Measurements from ENCODE around the gene EIF2B4. TPM values are rescaled to one million over a fixed set of nuclear protein-coding genes. Genes with fewer than 3 reads are reported as not detected.

Gene EIF2B4
- total RNA-seq, 1 experiment from 2014 or later, result 67.2 TPM

GRCh38 chr2:27379836-27380625 lies 9.9 kb upstream of the EIF2B4 start:
- Histone ChIP-seq H3K27ac (ENCODE audit: insufficient read length, low read depth, low read length) (peak overlapping the region; percentile 14), H3K4me2 (ENCODE audit: insufficient read depth, insufficient read length, low read length) (peak overlapping the region; percentile 87), H3T11ph (ENCODE audit: low read length) (no peak overlapping the region), H2AFZ (ENCODE audit: low read length) (no peak overlapping the region), H4K8ac (replicated peaks; ENCODE audit: insufficient read length, low read depth, low read length) (no peak overlapping the region), H3K18ac (ENCODE audit: insufficient read length, low read depth, low read length) (peak overlapping the region; percentile 79), H3K4me1 (ENCODE audit: insufficient read depth, low read length) (no peaks in the 10 kb centered on the region), H2AK5ac (ENCODE audit: insufficient read length, low read length) (no peak overlapping the region), H2BK5ac (ENCODE audit: insufficient read length, low read length) (no peak overlapping the region), H3K23me2 (ENCODE audit: insufficient read length, low read depth, low read length, poor library complexity, severe bottlenecking) (peaks cover 12% of the 10 kb centered on the region), H2BK12ac (ENCODE audit: insufficient read length, low read depth, low read length) (no peak overlapping the region), H3K79me2 (ENCODE audit: insufficient read depth, low read length) (no peaks in the 10 kb centered on the region), H3K9ac (ENCODE audit: extremely low read depth, insufficient read length, low read length) (peak overlapping the region; percentile 84), H4K91ac (ENCODE audit: insufficient read length, low read depth, low read length) (no peak overlapping the region), H2BK120ac (ENCODE audit: low read depth, low read length, poor library complexity, severe bottlenecking) (no peak overlapping the region), H2BK20ac (ENCODE audit: low read depth, low read length, poor library complexity, severe bottlenecking) (no peak overlapping the region), H2BK15ac (ENCODE audit: low read depth, low read length) (no peak overlapping the region), H3K56ac (ENCODE audit: insufficient read length, low read depth, low read length) (no peak overlapping the region), H3K9me3 (ENCODE audit: control insufficient read depth, low read depth, low read length) (no peaks in the 10 kb centered on the region), H4K5ac (ENCODE audit: insufficient read length, low read depth, low read length) (no peak overlapping the region), H3K27me3 (ENCODE audit: insufficient read depth, low read length) (no peaks in the 10 kb centered on the region), H3K14ac (ENCODE audit: insufficient read depth, low read length) (peak overlapping the region; percentile 84), H3K4ac (ENCODE audit: low read depth, low read length) (no peak overlapping the region; the same call in 1 of the 2 replicates), H3K23ac (ENCODE audit: insufficient read length, low read depth, low read length) (no peak overlapping the region), H3K79me1 (ENCODE audit: insufficient read depth, low read depth, low read length, poor library complexity, severe bottlenecking) (no peaks in the 10 kb centered on the region), H4K20me1 (ENCODE audit: control insufficient read depth, insufficient read depth, insufficient read length) (no peaks in the 10 kb centered on the region)
- Mint-ChIP-seq H3K36me3 (ENCODE audit: insufficient read depth in 1 of 3, low read depth in 3 of 3) (peaks cover 40 to 90% (median 76%) of the 10 kb centered on the region in 3 experiments; a peak in 6 of 7 replicates), H3K4me3 (peak overlapping the region; percentile 86 to 94), H3K27ac (peak overlapping the region; percentile 70 to 96 (median 92)), H3K4me1 (peaks cover 19 to 27% of the 10 kb centered on the region in 2 experiments), H3K9me3 (no peaks in the 10 kb centered on the region), H3K27me3 (ENCODE audit: low read depth) (peaks cover 1% of the 10 kb centered on the region; the same call in 1 of the 2 replicates)
- WGBS (ENCODE audit: extremely low coverage, insufficient read length, low lambda C conversion rate), result no CpG with 5 or more reads among the region's 35 CpGs
- DNase-seq, result peak; percentile 43
- no peak for TF ChIP-seq CTCF (conservative IDR thresholded peaks at IDR 0.05)
